Gastroesophageal sphincter (tissue), 3 donors: ENCODE results near the gene INO80.

Experiments
- POLR2AphosphoS5 ChIP-seq: sonication (generic); formaldehyde crosslinking; IDR thresholded peaks from one replicate; pipeline ENCODE4 v1.6.1; 2017; ENCODE audit warnings: antibody characterized with exemption
- TF ChIP-seq, protein P1 (sequence below), 4 experiments: fragments of 200-600 bp in 2 of 4; fragments of 450-650 bp in 2 of 4; sonication (generic) in 1 of 4; IDR thresholded peaks; one replicate each; pipeline ENCODE4 v1.5.1; 2017 to 2019; ENCODE audit warnings: antibody characterized with exemption in 4 of 4, mild to moderate bottlenecking in 2 of 4, moderate library complexity in 2 of 4

DNA sequence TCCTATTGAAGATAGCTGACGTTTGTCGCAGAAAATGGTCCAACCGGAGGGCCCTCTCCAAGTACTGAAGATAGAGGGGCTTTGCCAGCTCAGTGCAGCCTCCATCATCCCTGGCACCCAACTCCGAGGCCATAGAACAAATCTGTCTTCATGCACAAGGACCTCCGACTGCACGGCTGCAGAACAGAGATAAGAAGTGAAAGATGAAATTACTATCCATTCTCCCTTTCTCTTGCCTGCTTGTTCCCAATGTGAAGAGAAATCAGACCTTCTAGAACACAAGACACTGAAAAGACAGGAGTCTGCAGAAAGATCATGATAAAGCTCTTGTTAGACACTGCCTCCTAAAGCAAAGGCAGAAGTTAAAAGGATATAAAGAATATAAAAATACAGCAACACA, 19.9 kb downstream of the INO80 start:
- TF ChIP-seq, protein P1, sequence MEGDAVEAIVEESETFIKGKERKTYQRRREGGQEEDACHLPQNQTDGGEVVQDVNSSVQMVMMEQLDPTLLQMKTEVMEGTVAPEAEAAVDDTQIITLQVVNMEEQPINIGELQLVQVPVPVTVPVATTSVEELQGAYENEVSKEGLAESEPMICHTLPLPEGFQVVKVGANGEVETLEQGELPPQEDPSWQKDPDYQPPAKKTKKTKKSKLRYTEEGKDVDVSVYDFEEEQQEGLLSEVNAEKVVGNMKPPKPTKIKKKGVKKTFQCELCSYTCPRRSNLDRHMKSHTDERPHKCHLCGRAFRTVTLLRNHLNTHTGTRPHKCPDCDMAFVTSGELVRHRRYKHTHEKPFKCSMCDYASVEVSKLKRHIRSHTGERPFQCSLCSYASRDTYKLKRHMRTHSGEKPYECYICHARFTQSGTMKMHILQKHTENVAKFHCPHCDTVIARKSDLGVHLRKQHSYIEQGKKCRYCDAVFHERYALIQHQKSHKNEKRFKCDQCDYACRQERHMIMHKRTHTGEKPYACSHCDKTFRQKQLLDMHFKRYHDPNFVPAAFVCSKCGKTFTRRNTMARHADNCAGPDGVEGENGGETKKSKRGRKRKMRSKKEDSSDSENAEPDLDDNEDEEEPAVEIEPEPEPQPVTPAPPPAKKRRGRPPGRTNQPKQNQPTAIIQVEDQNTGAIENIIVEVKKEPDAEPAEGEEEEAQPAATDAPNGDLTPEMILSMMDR (IDR thresholded peaks at IDR 0.05), result no peak
- TF ChIP-seq POLR2AphosphoS5, result no peak
